ENCODE data around the gene DMTF1.

Gene DMTF1

GRCh38 chr7:87147500-87147899 is 4.8 kb upstream of the DMTF1 start:
- DNase-seq (ENCODE audit: low read depth): no peak

GRCh38 chr7:87148332-87148955 is 3.8 kb upstream of the DMTF1 start:
- DNase-seq (ENCODE audit: low read depth): no peak

GRCh38 chr7:87151002-87151728 is 1.1 kb upstream of the DMTF1 start:
- DNase-seq (ENCODE audit: low read depth): no peak

GRCh38 chr7:87151729-87152111 is 533 bp upstream of the DMTF1 start:
- no peak for DNase-seq (ENCODE audit: low read depth)

- peak; percentile 9 for DNase-seq (ENCODE audit: low read depth)
Measured at GRCh38 chr7:87152897-87153641, 816 bp downstream of the DMTF1 start.

GRCh38 chr7:87154166-87154565 is 1.9 kb downstream of the DMTF1 start:
- DNase-seq (ENCODE audit: low read depth): no peak

- no peak for DNase-seq (ENCODE audit: low read depth)
Measured at GRCh38 chr7:87154569-87154968, 2.3 kb downstream of the DMTF1 start.

GRCh38 chr7:87155788-87156187 is 3.5 kb downstream of the DMTF1 start:
- DNase-seq (ENCODE audit: low read depth): no peak

GRCh38 chr7:87156709-87157108 is 4.5 kb downstream of the DMTF1 start:
- DNase-seq (ENCODE audit: low read depth): no peak

- DNase-seq (ENCODE audit: low read depth): no peak
Measured at GRCh38 chr7:87159538-87159937, 7.3 kb downstream of the DMTF1 start.

- DNase-seq (ENCODE audit: low read depth): no peak
Measured at GRCh38 chr7:87164433-87164832, 12.2 kb downstream of the DMTF1 start.

GRCh38 chr7:87170828-87171227 is 18.6 kb downstream of the DMTF1 start:
- DNase-seq (ENCODE audit: low read depth): no peak

GRCh38 chr7:87171282-87171934 is 19.2 kb downstream of the DMTF1 start:
- DNase-seq (ENCODE audit: low read depth): no peak

- DNase-seq (ENCODE audit: low read depth): no peak
Measured at GRCh38 chr7:87173471-87173870, 21.2 kb downstream of the DMTF1 start.

GRCh38 chr7:87178320-87178719 is 26.1 kb downstream of the DMTF1 start:
- DNase-seq (ENCODE audit: low read depth): no peak

GRCh38 chr7:87179180-87179579 is 26.9 kb downstream of the DMTF1 start:
- DNase-seq (ENCODE audit: low read depth): no peak

- DNase-seq (ENCODE audit: low read depth): no peak
Measured at GRCh38 chr7:87187120-87187519, 34.9 kb downstream of the DMTF1 start.

- no peak for DNase-seq (ENCODE audit: low read depth)
Measured at GRCh38 chr7:87188930-87189329, 36.7 kb downstream of the DMTF1 start.

GRCh38 chr7:87190783-87191182 is 38.5 kb downstream of the DMTF1 start:
- no peak for DNase-seq (ENCODE audit: low read depth)

- no peak for DNase-seq (ENCODE audit: low read depth)
Measured at GRCh38 chr7:87192784-87193487, 40.7 kb downstream of the DMTF1 start.

GRCh38 chr7:87193912-87194311 is 41.7 kb downstream of the DMTF1 start:
- DNase-seq (ENCODE audit: low read depth): no peak

GRCh38 chr7:87199241-87199640 is 47.0 kb downstream of the DMTF1 start:
- DNase-seq (ENCODE audit: low read depth): no peak

All from stimulated activated CD8-positive, alpha-beta memory T cell treated with anti-CD3 and anti-CD28 coated beads, Interleukin-12 subunit alpha, Interleukin-12 subunit beta, amount 100 ng/mL, for 4 hours (primary cell).